HG02571 (cell line): ENCODE measurements around the gene ASAP2.

Source experiments
- ATAC-seq: cut with Tn5 transposase; IDR thresholded peaks from one replicate; pipeline ENCODE4 v1.9.1; 2021; ENCODE audit warnings: mild to moderate bottlenecking, moderate library complexity; ENCODE audit not compliant: unreplicated experiment

The ASAP2 gene

GRCh38 chr2:9291866-9292265 lies 85.3 kb downstream of the ASAP2 start:
- no peak for ATAC-seq

GRCh38 chr2:9292426-9292825 lies 85.8 kb downstream of the ASAP2 start:
- no peak for ATAC-seq

GRCh38 chr2:9294764-9295163 lies 88.2 kb downstream of the ASAP2 start:
- no peak for ATAC-seq

GRCh38 chr2:9296559-9296958 lies 89.9 kb downstream of the ASAP2 start:
- no peak for ATAC-seq

- no peak for ATAC-seq
Observed at GRCh38 chr2:9297156-9297555, 90.5 kb downstream of the ASAP2 start.

- ATAC-seq: no peak
Observed at GRCh38 chr2:9297807-9298206, 91.2 kb downstream of the ASAP2 start.

- ATAC-seq: no peak
Observed at GRCh38 chr2:9298583-9298982, 92.0 kb downstream of the ASAP2 start.

GRCh38 chr2:9299161-9300100 lies 92.8 kb downstream of the ASAP2 start:
- no peak for ATAC-seq

DNA sequence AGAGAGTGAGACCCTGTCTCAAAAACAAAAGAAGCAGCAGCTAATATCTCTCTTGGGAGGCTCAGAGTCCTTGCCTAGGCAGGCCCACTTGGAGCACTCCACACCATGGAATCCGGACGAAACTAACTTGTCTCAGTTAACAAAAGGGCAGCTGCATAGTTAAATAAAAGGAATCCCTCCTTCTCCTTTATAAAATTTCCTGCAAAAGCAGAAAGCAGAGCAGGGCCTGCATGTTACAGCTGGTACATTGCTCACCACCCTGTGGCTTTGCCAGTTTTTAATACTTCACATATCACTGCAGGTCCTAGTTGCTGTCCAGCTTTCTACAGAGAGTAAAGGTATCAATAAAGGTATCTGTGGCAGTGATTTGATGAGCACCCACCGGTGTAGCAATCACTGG lies 93.6 kb downstream of the ASAP2 start:
- ATAC-seq: no peak

GRCh38 chr2:9300829-9301453 lies 94.3 kb downstream of the ASAP2 start:
- no peak for ATAC-seq

GRCh38 chr2:9302755-9303154 lies 96.1 kb downstream of the ASAP2 start:
- no peak for ATAC-seq

- no peak for ATAC-seq
Observed at GRCh38 chr2:9303528-9304225, 97.1 kb downstream of the ASAP2 start.

DNA sequence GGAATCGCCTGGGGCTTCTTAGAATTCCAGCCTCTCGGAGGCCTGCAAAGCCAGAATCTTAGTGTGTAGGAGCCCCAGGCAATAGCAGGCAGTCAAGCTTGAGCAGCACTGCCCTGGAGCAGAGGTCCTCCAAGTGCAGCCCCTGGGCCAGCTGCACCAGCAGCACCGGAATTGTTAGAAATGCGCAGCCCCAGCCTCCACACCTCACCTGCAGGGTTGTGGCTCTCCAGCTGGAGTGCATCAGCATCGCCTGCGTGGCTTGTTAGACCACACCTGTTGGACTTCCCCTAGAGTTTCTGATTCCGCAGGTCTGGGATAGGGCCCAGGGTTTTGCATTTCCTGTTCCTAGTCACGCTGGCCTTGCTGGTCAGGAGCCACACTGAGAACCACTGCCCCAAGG lies 100.3 kb downstream of the ASAP2 start:
- no peak for ATAC-seq

DNA sequence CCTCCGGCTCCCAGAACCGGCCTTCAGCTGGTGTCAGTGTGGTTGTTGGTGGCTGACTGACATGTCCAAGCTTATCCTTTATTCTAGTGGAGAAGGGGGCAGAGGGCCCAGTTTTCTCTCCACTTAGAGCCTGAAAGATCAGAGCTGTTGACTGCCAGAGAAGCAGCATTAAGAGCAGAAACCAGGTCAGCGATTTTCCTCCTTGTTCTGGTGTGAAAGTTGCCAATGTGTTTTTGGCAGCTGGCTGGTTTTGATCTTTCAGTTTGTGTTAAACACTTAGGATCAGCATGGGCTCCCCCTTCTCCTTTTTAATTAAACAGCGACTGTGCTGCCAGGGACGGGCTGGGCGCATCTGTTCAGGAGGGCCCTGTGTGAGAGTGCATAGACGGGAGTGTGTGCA lies 100.9 kb downstream of the ASAP2 start:
- no peak for ATAC-seq

GRCh38 chr2:9308186-9308955 lies 101.8 kb downstream of the ASAP2 start:
- no peak for ATAC-seq

- no peak for ATAC-seq
Observed at GRCh38 chr2:9309147-9309546, 102.5 kb downstream of the ASAP2 start.

DNA sequence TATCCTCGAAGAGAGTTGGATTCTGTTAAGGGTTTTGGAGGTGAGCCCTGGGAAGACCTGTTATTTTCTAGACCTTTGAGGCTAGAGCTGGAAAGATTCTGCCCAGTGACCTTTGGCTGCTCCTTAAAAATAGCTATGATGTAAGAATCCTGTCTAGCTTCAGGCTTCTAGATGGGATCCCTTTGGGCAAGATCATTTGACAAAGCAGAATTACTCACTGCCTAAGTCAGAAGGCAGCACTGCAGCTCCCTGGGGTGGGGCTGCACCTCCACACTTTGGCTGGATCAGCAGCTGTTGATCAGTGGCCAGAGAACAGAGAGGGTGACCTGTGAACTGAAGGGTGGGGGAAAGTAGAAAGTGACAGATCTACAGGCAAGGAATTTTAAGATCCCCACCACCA lies 103.8 kb downstream of the ASAP2 start:
- no peak for ATAC-seq

- no peak for ATAC-seq
Observed at GRCh38 chr2:9310798-9311197, 104.2 kb downstream of the ASAP2 start.

DNA sequence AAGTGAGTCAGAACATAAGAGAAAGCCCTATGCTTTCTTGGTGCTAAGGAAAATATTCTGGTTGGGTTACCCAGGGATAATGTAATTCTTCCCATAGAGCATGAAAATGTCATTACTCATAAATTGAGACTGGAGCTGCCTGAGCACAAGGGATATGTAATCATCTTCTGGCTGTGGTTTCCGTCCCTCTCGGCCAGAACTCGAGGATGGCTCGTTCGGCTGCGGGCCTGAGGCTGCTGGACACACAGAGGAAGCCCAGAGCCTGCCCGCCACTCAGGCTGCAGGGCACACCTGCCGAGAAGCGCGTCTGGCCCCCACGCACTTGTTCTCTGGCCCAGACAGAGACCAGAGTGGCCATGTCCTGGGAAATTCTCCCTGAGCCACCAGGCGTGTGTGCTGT lies 104.9 kb downstream of the ASAP2 start:
- no peak for ATAC-seq

- ATAC-seq: no peak
Observed at GRCh38 chr2:9312591-9312990, 106.0 kb downstream of the ASAP2 start.

GRCh38 chr2:9313443-9313842 lies 106.8 kb downstream of the ASAP2 start:
- ATAC-seq: no peak
